Suppressor macrophage (primary cell): ENCODE data around the gene RNF175.

Experiments
- DNase-seq, 4 experiments: peaks; one replicate each; pipeline ENCODE4 v3.0.0-alpha.2; 2020 to 2022
- total RNA-seq, 17 experiments: gene quantifications; one replicate each; lab custom pipeline; 2026; ENCODE audit warnings: mixed read lengths in 6 of 17, inconsistent platforms in 3 of 17; lab: John Stamatoyannopoulos, UW

The RNF175 gene
- 0 to 1.9 (median 0.17) reads per million in 17 experiments for total RNA-seq

DNA sequence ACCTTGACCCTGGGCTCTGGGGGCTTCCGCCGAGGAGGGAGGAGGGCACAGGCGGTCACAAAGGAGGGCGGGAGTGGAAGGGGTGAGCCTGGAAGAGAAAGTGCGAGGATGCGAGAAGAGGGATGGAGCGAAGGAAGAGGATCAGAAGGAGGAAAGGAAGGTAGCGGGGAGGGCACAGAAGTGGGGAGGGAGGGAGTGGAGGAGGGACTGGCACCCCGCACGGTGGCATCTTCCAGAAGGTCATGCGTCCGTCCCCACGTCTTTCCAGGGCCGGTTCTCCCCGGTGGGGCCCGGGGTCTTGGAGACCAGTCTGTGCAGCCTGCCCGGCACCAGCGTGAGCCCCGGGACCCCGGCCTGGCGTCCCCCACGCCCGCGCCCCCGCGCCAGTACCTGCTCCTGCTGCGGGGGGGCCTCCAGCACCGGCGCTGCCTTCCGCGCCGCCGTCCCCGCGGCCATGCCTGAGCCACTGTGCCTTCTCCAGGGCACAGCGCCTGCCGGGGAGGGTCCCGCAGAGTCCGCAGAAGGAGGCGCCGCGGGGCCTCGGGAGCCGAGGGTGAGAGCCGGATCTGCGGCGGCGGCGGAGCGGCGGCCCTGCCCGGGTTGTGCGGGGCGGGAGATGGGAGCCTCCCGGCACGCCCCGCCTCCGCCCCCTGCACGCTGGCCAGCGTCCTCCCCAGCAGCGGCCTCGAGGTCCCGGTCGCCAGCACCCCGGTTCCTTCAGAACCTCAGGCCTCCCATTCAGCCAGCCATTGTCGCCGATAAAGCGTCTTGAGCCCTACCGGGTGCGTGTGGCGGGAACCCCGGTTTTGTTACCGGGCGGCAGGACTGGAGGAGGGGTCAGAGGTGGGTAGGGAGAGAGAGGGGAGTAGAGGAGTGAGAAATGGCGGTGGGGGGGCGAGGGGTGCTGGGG is at the start of gene RNF175:
RNF175 (minus strand) TSS at position 618 of the 910 bp plus-strand sequence; CDS start at position 456, 162 bp downstream.
- DNase-seq: peak in 2 of 4 experiments; percentile 38 to 59

DNA sequence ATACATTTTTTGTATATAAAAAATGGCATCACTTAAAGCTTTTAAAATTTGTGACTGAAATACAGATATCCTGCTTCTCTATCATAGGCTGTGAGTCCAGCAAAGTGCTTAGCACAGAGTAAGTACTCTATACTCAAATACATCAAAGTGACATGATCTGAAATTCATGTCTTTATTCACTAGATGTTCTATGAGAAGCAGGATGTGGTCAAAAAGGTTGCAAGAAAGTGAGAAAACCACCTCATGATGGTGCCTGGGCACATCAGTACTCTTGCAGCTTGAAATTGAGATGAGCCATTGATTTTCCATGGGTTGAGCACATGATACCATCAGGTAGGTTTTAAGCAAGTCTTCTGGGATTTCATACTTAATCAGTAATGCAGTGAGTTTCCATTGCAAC is 49.5 kb upstream of the RNF175 start:
- no peak for DNase-seq

- no peak for DNase-seq
Observed at GRCh38 chr4:153808175-153808574, 48.4 kb upstream of the RNF175 start.

DNA sequence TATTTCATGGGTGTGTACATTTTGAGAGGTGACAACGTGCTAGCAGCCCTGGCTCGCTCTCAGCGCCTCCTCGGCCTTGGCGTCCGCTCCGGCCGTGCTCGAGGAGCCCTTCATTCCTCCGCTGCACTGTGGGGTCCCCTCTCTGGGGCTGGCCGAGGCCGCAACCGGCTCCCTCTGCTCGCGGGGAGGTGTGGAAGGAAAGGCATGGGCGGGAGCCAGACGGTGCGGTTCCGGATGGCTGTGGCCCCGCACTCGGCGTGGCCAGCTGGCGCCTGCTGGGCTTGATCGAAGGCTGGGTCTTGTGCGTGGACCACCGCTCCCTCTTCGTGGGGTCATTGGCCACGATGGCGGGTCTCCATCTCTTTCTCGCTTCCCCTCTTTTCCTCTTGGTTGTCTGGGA is 46.2 kb upstream of the RNF175 start:
- DNase-seq: no peak

DNA sequence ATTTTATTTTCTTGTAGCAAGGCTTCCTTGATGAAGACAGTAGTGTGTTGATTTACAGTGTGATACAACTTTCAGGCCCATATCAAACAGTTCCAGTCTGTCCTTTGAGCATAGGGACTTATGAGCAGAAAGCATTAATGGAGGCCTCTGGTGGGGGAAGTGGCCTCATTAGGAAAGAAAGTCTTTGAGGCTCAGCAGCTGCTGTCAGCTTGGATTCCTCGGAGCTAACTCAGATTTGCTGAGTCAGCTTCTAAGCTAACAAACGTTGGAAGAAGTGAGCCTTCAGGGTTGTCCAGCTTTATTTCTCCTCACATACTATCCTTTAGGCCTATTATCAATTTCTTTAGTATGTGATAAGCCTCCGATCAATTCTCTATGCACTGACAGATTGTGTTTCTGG is 44.9 kb upstream of the RNF175 start:
- DNase-seq: peak in 1 of 4 experiments; percentile 22

- DNase-seq: no peak
Observed at GRCh38 chr4:153799694-153800074, 39.9 kb upstream of the RNF175 start.

- no peak for DNase-seq
Observed at GRCh38 chr4:153798901-153799693, 39.3 kb upstream of the RNF175 start.

DNA sequence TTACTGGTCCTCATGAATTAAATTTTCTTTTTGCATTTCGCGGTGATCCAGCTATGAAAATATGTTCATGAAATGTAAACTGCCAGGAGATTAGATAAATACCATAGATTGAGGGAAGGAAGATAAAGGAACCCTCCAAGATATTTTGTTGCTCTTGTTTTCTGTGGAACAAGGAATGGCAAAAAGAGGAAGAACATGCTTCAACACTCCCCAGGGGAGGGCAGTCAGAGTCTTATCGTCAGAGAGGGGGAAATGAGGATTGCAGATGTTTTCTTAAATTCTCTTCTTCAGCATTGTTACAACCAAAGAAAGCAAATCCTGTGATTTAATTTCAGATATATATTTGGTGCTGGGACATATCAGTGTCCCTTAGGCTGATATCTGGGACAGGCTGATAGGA is 38.6 kb upstream of the RNF175 start:
- peak in 1 of 4 experiments; percentile 20 for DNase-seq

GRCh38 chr4:153794006-153794405 is 34.2 kb upstream of the RNF175 start:
- DNase-seq: no peak

GRCh38 chr4:153792618-153793247 is 32.9 kb upstream of the RNF175 start:
- no peak for DNase-seq

- DNase-seq: peak in 3 of 4 experiments; percentile 30 to 43 (median 41)
Observed at GRCh38 chr4:153791746-153792617, 32.2 kb upstream of the RNF175 start.

GRCh38 chr4:153790962-153791551 is 31.2 kb upstream of the RNF175 start:
- peak in 2 of 4 experiments; percentile 40 to 55 for DNase-seq

DNA sequence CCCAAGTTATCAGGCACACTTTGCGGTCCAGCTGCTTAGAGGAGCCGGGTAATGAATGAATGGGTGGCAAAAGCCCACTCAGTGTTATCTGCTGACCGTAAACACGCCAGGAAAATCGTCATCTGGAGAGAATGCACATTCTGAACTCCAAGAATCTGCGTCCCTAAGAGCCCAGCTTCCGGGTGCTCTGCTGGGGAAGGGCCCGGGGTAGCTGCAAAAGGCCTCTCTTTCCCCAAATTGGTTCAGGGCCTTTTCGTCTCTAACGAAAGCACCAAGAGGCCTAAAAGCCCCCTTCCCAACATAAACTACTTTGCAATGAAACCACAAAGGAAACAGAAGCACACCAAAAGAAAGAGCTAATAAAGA is 30.7 kb upstream of the RNF175 start:
- no peak for DNase-seq

- peak in 1 of 4 experiments; percentile 7 for DNase-seq
Observed at GRCh38 chr4:153789741-153790499, 30.1 kb upstream of the RNF175 start.

GRCh38 chr4:153788413-153789276 is 28.8 kb upstream of the RNF175 start, which contains the start of gene SFRP2:
Gene SFRP2 (minus strand): TSS chr4:153789083. CDS start chr4:153788835, 248 bp downstream.
- DNase-seq: peak; percentile 19 to 66 (median 47)

DNA sequence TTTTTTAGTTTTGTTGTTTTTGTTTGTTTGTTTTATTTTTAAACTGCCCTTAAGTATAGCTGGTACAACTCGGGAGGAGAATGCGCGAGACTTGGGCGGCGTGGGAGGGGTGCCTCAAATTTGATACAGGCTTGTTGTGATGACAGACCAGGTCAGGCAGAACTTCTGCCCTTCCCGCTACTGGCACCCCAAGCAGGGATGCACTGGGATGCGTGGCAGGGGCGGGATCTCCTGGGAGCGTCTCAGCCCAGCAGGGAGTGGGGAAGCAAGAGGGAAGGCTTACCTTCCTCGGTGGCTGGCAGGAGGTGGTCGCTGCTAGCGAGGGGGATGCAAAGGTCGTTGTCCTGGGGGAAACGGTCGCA is 28.2 kb upstream of the RNF175 start:
- DNase-seq: no peak

GRCh38 chr4:153787575-153787974 is 27.8 kb upstream of the RNF175 start:
- no peak for DNase-seq

GRCh38 chr4:153787061-153787560 is 27.3 kb upstream of the RNF175 start:
- no peak for DNase-seq
